DOHH2 (cell line): Measurements from ENCODE around the gene ST3GAL3.

Experiments used
- EZH2phosphoT487 ChIP-seq: fragments of 200-600 bp; sonication (generic); IDR thresholded peaks from 2 replicates; pipeline ENCODE4 v1.6.1; 2017; ENCODE audit warnings: borderline replicate concordance, mild to moderate bottlenecking, antibody characterized with exemption, low read length, moderate library complexity, mixed read lengths
- TF ChIP-seq, protein P1 (sequence below): fragments of 200-600 bp; sonication (generic); IDR thresholded peaks from one replicate; pipeline ENCODE4 v1.5.1; 2014; ENCODE audit warnings: antibody characterized with exemption, mild to moderate bottlenecking, low read depth, low read length; ENCODE audit not compliant: poor library complexity, severe bottlenecking

GRCh38 chr1:43878854-43879253, 171.5 kb downstream of the ST3GAL3 start:
- TF ChIP-seq, protein P1, sequence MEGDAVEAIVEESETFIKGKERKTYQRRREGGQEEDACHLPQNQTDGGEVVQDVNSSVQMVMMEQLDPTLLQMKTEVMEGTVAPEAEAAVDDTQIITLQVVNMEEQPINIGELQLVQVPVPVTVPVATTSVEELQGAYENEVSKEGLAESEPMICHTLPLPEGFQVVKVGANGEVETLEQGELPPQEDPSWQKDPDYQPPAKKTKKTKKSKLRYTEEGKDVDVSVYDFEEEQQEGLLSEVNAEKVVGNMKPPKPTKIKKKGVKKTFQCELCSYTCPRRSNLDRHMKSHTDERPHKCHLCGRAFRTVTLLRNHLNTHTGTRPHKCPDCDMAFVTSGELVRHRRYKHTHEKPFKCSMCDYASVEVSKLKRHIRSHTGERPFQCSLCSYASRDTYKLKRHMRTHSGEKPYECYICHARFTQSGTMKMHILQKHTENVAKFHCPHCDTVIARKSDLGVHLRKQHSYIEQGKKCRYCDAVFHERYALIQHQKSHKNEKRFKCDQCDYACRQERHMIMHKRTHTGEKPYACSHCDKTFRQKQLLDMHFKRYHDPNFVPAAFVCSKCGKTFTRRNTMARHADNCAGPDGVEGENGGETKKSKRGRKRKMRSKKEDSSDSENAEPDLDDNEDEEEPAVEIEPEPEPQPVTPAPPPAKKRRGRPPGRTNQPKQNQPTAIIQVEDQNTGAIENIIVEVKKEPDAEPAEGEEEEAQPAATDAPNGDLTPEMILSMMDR: no peak
- TF ChIP-seq EZH2phosphoT487: no peak
